ENCODE measurements around the gene MCU. TPM values are rescaled to one million over a fixed set of nuclear protein-coding genes. Genes with fewer than 3 reads are reported as not detected.

The MCU gene
- total and polyA plus RNA-seq, 10 of the 15 experiments (the other 5 are each of a cell fraction or from before 2014, with no cell fraction given), result 5.1 to 49.1 (median 17.9) TPM

- no peak for TF ChIP-seq NFXL1 (IDR thresholded peaks at IDR 0.05; ENCODE audit: borderline replicate concordance)
- peak; percentile 47 for TF ChIP-seq KLF5 (IDR thresholded peaks at IDR 0.05; ENCODE audit: partially characterized antibody)
- TF ChIP-seq IKZF2 (IDR thresholded peaks at IDR 0.05), result peak in 1 of 2 experiments; percentile 47; a peak in 2 of 4 replicates
- TF ChIP-seq, protein P1, sequence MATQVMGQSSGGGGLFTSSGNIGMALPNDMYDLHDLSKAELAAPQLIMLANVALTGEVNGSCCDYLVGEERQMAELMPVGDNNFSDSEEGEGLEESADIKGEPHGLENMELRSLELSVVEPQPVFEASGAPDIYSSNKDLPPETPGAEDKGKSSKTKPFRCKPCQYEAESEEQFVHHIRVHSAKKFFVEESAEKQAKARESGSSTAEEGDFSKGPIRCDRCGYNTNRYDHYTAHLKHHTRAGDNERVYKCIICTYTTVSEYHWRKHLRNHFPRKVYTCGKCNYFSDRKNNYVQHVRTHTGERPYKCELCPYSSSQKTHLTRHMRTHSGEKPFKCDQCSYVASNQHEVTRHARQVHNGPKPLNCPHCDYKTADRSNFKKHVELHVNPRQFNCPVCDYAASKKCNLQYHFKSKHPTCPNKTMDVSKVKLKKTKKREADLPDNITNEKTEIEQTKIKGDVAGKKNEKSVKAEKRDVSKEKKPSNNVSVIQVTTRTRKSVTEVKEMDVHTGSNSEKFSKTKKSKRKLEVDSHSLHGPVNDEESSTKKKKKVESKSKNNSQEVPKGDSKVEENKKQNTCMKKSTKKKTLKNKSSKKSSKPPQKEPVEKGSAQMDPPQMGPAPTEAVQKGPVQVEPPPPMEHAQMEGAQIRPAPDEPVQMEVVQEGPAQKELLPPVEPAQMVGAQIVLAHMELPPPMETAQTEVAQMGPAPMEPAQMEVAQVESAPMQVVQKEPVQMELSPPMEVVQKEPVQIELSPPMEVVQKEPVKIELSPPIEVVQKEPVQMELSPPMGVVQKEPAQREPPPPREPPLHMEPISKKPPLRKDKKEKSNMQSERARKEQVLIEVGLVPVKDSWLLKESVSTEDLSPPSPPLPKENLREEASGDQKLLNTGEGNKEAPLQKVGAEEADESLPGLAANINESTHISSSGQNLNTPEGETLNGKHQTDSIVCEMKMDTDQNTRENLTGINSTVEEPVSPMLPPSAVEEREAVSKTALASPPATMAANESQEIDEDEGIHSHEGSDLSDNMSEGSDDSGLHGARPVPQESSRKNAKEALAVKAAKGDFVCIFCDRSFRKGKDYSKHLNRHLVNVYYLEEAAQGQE (IDR thresholded peaks at IDR 0.05; ENCODE audit: low read depth, low read length), result peak; percentile 69
- peak; percentile 96 for TF ChIP-seq DPF2 (IDR thresholded peaks at IDR 0.05)
- peak; percentile 40; the same call in 1 of the 2 replicates for TF ChIP-seq GABPA (IDR thresholded peaks at IDR 0.05; ENCODE audit: low read depth)
- no peak for TF ChIP-seq YBX1 (IDR thresholded peaks at IDR 0.05)
- peak; percentile 25; the same call in 1 of the 2 replicates for TF ChIP-seq ASH2L (IDR thresholded peaks at IDR 0.05; ENCODE audit: borderline replicate concordance, low read depth)
- peak; percentile 76 for TF ChIP-seq IKZF1 (conservative IDR thresholded peaks at IDR 0.05)
- peak; percentile 62 for TF ChIP-seq NR2F1 (conservative IDR thresholded peaks at IDR 0.05)
- TF ChIP-seq RB1 (IDR thresholded peaks at IDR 0.05; ENCODE audit: borderline replicate concordance), result peak; percentile 85; the same call in 1 of the 2 replicates
- TF ChIP-seq POLR2A (IDR thresholded peaks at IDR 0.05; ENCODE audit: low read depth, low read length), result peak; percentile 86
- peak; percentile 97 for TF ChIP-seq LARP7 (IDR thresholded peaks at IDR 0.05)
- TF ChIP-seq SMARCA5 (IDR thresholded peaks at IDR 0.05), result peak; percentile 93
- peak; percentile 68; the same call in 1 of the 2 replicates for TF ChIP-seq GATAD2B (conservative IDR thresholded peaks at IDR 0.05; ENCODE audit: low read depth)
- TF ChIP-seq, protein P2, sequence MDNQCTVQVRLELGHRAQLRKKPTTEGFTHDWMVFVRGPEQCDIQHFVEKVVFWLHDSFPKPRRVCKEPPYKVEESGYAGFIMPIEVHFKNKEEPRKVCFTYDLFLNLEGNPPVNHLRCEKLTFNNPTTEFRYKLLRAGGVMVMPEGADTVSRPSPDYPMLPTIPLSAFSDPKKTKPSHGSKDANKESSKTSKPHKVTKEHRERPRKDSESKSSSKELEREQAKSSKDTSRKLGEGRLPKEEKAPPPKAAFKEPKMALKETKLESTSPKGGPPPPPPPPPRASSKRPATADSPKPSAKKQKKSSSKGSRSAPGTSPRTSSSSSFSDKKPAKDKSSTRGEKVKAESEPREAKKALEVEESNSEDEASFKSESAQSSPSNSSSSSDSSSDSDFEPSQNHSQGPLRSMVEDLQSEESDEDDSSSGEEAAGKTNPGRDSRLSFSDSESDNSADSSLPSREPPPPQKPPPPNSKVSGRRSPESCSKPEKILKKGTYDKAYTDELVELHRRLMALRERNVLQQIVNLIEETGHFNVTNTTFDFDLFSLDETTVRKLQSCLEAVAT (IDR thresholded peaks at IDR 0.05), result no peak
- peak; percentile 55 for TF ChIP-seq POLR2AphosphoS5 (IDR thresholded peaks at IDR 0.05; ENCODE audit: low read length)
- peak; percentile 49; the same call in 1 of the 2 replicates for TF ChIP-seq NKRF (conservative IDR thresholded peaks at IDR 0.05)
- TF ChIP-seq CHD2 (IDR thresholded peaks at IDR 0.05; ENCODE audit: borderline replicate concordance, low read depth, low read length), result peak; percentile 46; the same call in 1 of the 2 replicates
- peak; percentile 65; the same call in 1 of the 2 replicates for TF ChIP-seq NFYB (IDR thresholded peaks at IDR 0.05; ENCODE audit: insufficient read depth, low read depth, low read length)
- TF ChIP-seq CREB1 (IDR thresholded peaks at IDR 0.05; ENCODE audit: low read depth), result peak; percentile 55
- peak; percentile 90 for TF ChIP-seq YY1 (IDR thresholded peaks at IDR 0.05; ENCODE audit: low read depth, low read length)
- TF ChIP-seq SMAD5 (IDR thresholded peaks at IDR 0.05; ENCODE audit: low read depth), result 0 out of 2 replicates have a peak, but pooled peaks have one; percentile 57
- peak; percentile 44 to 84; a peak in 3 of 4 replicates for TF ChIP-seq BHLHE40 (IDR thresholded peaks at IDR 0.05; ENCODE audit: borderline replicate concordance in 1 of 2, low read depth in 2 of 2, low read length in 1 of 2)
Observed at GRCh38 chr10:72691863-72692743, at the start of gene MCU (continued).

Data from GM12878 (cell line).